Stomach (tissue), 9 donors: ENCODE results near the gene STIM1. TPM values are rescaled to one million over a fixed set of nuclear protein-coding genes. Genes with fewer than 3 reads are reported as not detected.

Experiments
- DNase-seq, 2 donors: peaks; one replicate each; pipeline versions ENCODE4 v3.0.0 to v3.0.0-alpha.2; 2013 to 2019
- H3K27ac ChIP-seq, 5 donors: fragments of 200-600 bp in 4 of 5; sonication (generic) in 4 of 5; one replicate each; pipeline ENCODE4 v1.5.1; 2013 to 2019; ENCODE audit warnings: mild to moderate bottlenecking in 1 of 5, moderate library complexity in 1 of 5
- H3K27me3 ChIP-seq, 3 donors: fragments of 200-600 bp; sonication (generic); one replicate each; pipeline ENCODE4 v1.5.1; 2017 to 2019; ENCODE audit warnings: mixed run types in 1 of 3
- H3K36me3 ChIP-seq, 4 donors: fragments of 200-600 bp; sonication (generic); 1 replicate in 3 of 4; 2 replicates in 1 of 4; pipeline ENCODE4 v1.5.1; 2016 to 2019
- H3K4me1 ChIP-seq, 4 donors: fragments of 200-600 bp; sonication (generic); one replicate each; pipeline ENCODE4 v1.5.1; 2016 to 2019
- H3K4me3 ChIP-seq, 4 donors: fragments of 200-600 bp; sonication (generic) in 3 of 4; one replicate each; pipeline ENCODE4 v1.5.1; 2016 to 2019; ENCODE audit warnings: mild to moderate bottlenecking in 1 of 4
- H3K9me3 ChIP-seq, 4 donors: fragments of 200-600 bp; sonication (generic); one replicate each; pipeline ENCODE4 v1.5.1; 2016 to 2019
- EP300 ChIP-seq: sonication (generic); formaldehyde crosslinking; IDR thresholded peaks from one replicate; pipeline ENCODE4 v1.6.1; 2017; ENCODE audit warnings: antibody characterized with exemption
- POLR2A ChIP-seq, 4 donors: fragments of 450-650 bp; IDR thresholded peaks; one replicate each; pipeline ENCODE4 v1.6.1; 2016; ENCODE audit warnings: antibody characterized with exemption in 4 of 4, control low read depth in 2 of 4, mild to moderate bottlenecking in 1 of 4, moderate library complexity in 1 of 4
- POLR2AphosphoS5 ChIP-seq, 3 donors: sonication (generic); formaldehyde crosslinking; IDR thresholded peaks; one replicate each; pipeline ENCODE4 v1.6.1; 2016; ENCODE audit warnings: antibody characterized with exemption in 3 of 3
- WGBS, 5 donors: extraction: QIAGEN DNeasy Blood & Tissue Kit in 3 of 5; methylation state at CpG; one replicate each; pipeline versions ENCODE4 v1.1.5 to v1.1.7; 2013 to 2018; 5-methylcytosine and 5-hydroxymethylcytosine counted together
- intact Hi-C: fragments of 100-400 bp; cut with DNase I; formaldehyde crosslinking; loops from one replicate; pipeline ENCODE4 v1.15.1; 2023; ENCODE audit warnings: low total_unique reads
- polyA plus RNA-seq, 3 donors: library from polyadenylated mRNA; stranded (reverse); fragments of 200-250 nt; gene quantifications; one replicate each; pipeline ENCODE4 v1.2.3, GENCODE V29; 2013
- total RNA-seq, 5 donors: library from RNA; depleted of rRNA; stranded (reverse); fragments of >200 nt; gene quantifications; one replicate each; pipeline versions ENCODE4 v1.1.0 to v1.2.3, GENCODE V29; 2014 to 2016
- TF ChIP-seq, protein P1 (sequence below), 7 experiments: fragments of 450-650 bp in 4 of 7; fragments of 200-600 bp in 3 of 7; sonication (generic) in 3 of 7; IDR thresholded peaks; one replicate each; pipeline ENCODE4 v1.5.1; 2016 to 2019; ENCODE audit warnings: antibody characterized with exemption in 7 of 7, control low read depth in 2 of 7, mild to moderate bottlenecking in 1 of 7
- donor health status: healthy with polysubstance abuse.
- donor health status: Bipolar disorder and iron deficiency.
- donor health status: healthy.

STIM1 gene
- total and polyA plus RNA-seq, 8 donors: 8.7 to 70.7 (median 34.3) TPM

- Histone ChIP-seq H3K4me1 (peaks cover 0 to 14% (median 0%) of the 10 kb centered on the region in 4 donors), H3K36me3 (peaks cover 21 to 88% (median 79%) of the 10 kb centered on the region in 4 donors), H3K27me3 (no peaks in the 10 kb centered on the region), H3K9me3 (no peaks in the 10 kb centered on the region), H3K27ac (no peak overlapping the region), H3K4me3 (no peak overlapping the region)
- WGBS, 5 donors: 97 to 100% (median 100%) methylated on average over 1 of the region's 1 CpG
- DNase-seq: no peak
- no peak for TF ChIP-seq EP300
- TF ChIP-seq POLR2AphosphoS5 (IDR thresholded peaks at IDR 0.05): no peak
- TF ChIP-seq POLR2A (IDR thresholded peaks at IDR 0.05): no peak
- TF ChIP-seq, protein P1, sequence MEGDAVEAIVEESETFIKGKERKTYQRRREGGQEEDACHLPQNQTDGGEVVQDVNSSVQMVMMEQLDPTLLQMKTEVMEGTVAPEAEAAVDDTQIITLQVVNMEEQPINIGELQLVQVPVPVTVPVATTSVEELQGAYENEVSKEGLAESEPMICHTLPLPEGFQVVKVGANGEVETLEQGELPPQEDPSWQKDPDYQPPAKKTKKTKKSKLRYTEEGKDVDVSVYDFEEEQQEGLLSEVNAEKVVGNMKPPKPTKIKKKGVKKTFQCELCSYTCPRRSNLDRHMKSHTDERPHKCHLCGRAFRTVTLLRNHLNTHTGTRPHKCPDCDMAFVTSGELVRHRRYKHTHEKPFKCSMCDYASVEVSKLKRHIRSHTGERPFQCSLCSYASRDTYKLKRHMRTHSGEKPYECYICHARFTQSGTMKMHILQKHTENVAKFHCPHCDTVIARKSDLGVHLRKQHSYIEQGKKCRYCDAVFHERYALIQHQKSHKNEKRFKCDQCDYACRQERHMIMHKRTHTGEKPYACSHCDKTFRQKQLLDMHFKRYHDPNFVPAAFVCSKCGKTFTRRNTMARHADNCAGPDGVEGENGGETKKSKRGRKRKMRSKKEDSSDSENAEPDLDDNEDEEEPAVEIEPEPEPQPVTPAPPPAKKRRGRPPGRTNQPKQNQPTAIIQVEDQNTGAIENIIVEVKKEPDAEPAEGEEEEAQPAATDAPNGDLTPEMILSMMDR (IDR thresholded peaks at IDR 0.05): no peak
- intact Hi-C loops: no loop called here
These were observed 250.5 kb downstream of the STIM1 start for GRCh38 chr11:4105916-4106315.

DNA sequence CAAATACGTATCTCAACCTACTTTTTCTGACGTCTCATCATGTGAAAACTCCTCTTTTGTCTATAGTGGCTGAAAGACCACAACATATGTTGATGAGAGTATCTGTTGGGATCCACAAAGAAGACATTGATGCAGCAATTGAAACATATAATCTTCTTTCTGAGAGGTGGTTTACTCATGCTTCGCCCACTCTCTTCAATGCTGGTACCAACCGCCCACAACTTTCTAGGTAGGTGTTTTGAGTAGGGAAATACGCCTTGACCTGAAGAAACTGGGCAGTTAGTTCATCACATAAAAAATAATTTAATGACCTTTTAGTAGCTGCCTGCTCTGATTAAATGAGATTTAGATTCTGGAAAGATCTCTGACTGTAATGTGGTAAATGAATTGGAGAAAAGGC lies 256.4 kb downstream of the STIM1 start:
- Histone ChIP-seq H3K4me3 (no peak overlapping the region), H3K4me1 (peaks cover 0 to 7% (median 0%) of the 10 kb centered on the region in 4 donors), H3K36me3 (peaks cover 31 to 97% (median 93%) of the 10 kb centered on the region in 4 donors), H3K9me3 (no peaks in the 10 kb centered on the region), H3K27me3 (no peaks in the 10 kb centered on the region), H3K27ac (no peak overlapping the region)
- no peak for DNase-seq
- intact Hi-C loops: no loop called here
- TF ChIP-seq, protein P1 (IDR thresholded peaks at IDR 0.05): no peak
- TF ChIP-seq EP300: no peak
- no peak for TF ChIP-seq POLR2A (IDR thresholded peaks at IDR 0.05)
- no peak for TF ChIP-seq POLR2AphosphoS5 (IDR thresholded peaks at IDR 0.05)
- WGBS, 5 donors: 76 to 78% (median 77%) methylated on average over 5 of the region's 5 CpGs

- peaks cover 24 to 97% (median 94%) of the 10 kb centered on the region in 4 donors for H3K36me3 ChIP-seq
These were observed 259.7 kb downstream of the STIM1 start for GRCh38 chr11:4115128-4115527.

DNA sequence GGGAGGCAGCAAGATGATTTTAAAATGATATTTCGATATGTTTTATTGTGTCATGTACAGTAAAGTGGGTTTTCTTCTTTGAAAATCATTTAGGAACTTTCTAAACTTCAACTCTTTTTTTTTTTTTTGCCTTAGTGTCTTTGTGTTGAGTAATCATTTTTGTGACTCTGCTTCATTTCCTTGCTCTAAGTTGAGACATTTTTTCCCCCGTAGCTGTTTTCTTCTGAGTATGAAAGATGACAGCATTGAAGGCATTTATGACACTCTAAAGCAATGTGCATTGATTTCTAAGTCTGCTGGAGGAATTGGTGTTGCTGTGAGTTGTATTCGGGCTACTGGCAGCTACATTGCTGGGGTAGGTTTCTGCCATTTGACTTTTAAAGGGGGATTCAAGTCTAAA lies 262.6 kb downstream of the STIM1 start:
- peaks cover 25 to 97% (median 94%) of the 10 kb centered on the region in 4 donors for H3K36me3 ChIP-seq

More at GRCh38 chr11:4115128-4115527, 259.7 kb downstream of the STIM1 start:
- DNase-seq: no peak
- Histone ChIP-seq H3K27ac (no peak overlapping the region), H3K4me3 (no peak overlapping the region), H3K27me3 (no peaks in the 10 kb centered on the region), H3K4me1 (no peaks in the 10 kb centered on the region), H3K9me3 (no peaks in the 10 kb centered on the region)
- 77 to 89% (median 84%) methylated on average over 2 of the region's 2 CpGs for WGBS, 5 donors
- no peak for TF ChIP-seq POLR2AphosphoS5 (IDR thresholded peaks at IDR 0.05)
- no peak for TF ChIP-seq POLR2A (IDR thresholded peaks at IDR 0.05)
- TF ChIP-seq EP300: no peak
- TF ChIP-seq, protein P1 (IDR thresholded peaks at IDR 0.05): no peak
- intact Hi-C loops: no loop called here

More for the DNA sequence above, 262.6 kb downstream of the STIM1 start:
- intact Hi-C loops: no loop called here
- Histone ChIP-seq H3K27me3 (no peaks in the 10 kb centered on the region), H3K4me1 (no peaks in the 10 kb centered on the region), H3K9me3 (no peaks in the 10 kb centered on the region), H3K27ac (no peak overlapping the region), H3K4me3 (no peak overlapping the region)
- TF ChIP-seq POLR2A (IDR thresholded peaks at IDR 0.05) (no peak), POLR2AphosphoS5 (IDR thresholded peaks at IDR 0.05) (no peak), EP300 (no peak)
- TF ChIP-seq, protein P1 (IDR thresholded peaks at IDR 0.05): no peak
- 84 to 89% (median 88%) methylated on average over 3 of the region's 3 CpGs for WGBS, 5 donors
- DNase-seq: no peak
